Hippocampal formation (tissue), 2 donors: ENCODE measurements around the gene ATP6V1G1.
"Not testable (repeated sequence)": the region's sequence is repeated elsewhere in the genome, so short reads cannot be mapped to it uniquely, and the experiment has no call there.

Experiments
- DNase-seq, 2 donors: peaks; one replicate each; lab custom pipeline; 2025; lab: John Stamatoyannopoulos, UW

The ATP6V1G1 gene

DNA sequence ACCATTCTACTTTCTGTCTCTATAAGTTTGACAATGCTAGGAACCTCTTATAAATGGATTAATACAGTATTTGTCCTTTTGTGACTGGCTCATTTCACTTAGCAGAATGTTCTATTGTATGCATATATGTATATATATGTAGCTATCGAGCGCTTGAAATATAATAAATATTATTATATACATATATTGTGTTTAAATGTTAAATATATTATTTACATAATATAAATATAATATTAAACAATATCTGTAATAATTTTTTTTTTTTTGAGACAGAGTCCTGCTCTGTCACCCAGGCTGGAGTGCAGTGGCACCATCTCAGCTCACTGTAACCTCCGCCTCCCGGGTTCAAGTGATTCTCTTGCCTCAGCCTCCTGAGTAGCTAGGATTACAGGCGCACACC, 9.4 kb upstream of the ATP6V1G1 start:
- DNase-seq, result not testable (repeated sequence)

DNA sequence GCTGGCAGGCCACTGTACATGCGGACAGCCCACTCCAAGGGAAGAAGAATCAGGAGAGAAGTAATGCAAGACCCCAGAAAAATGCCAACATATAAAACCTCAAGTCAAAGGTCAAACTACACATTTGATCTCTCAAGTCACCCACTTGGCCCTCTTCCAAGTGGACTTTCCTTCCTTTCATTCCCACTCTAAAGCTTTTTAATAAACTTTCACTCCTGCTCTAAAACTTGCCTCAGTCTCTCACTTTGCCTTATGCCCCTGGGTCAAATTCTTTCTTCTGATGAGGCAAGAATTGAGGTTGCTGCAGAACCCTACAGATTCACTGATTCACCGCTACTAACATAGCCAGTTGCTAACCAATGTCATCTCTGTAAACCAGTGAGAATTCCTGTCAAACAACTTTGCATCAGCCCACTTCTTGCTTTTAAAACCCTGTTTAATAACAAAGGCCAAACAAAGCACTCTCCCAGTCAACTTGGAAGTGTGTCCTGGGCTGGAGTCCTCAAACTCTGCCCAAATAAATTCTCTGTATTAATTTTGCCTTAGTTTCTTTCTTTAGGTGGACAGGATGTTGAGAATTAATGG, 6.9 kb upstream of the ATP6V1G1 start:
- DNase-seq, result no peak

DNA sequence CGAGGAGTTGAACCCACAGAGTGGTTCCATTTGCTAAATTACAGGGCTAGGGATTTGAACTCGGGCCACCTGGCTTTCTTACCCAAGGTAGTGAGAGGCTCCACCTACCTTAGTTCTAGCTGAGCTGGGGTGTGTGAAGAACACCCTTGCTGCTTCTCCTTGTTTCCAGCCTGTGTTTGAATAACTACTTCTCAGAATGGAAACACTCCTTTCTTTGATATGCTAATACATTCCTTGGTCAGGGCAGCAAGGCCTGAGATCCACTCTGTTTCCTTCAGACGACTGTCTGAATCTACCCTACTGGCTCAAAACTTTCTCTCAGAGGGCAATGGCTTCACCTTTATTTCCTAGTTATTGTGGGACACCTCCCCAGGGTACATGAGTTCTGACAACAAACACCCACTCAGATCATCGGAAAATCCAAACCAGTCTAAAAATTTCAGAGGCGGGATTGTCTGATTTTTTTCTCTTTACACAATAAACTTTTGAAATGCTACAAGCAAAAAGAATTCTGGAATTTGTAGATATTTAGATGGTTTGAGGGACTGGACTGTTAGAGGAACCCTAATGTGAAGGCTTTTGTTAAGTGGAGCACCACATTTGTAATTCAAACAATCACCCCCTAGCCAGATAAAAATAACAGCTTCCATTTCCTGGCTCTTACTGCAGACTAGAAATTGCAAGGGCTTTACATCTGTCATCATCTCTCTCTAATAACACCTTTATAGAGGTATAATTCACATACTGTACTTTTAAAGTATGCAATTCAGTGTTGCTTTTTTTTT, 4.0 kb upstream of the ATP6V1G1 start:
- no peak for DNase-seq

DNA sequence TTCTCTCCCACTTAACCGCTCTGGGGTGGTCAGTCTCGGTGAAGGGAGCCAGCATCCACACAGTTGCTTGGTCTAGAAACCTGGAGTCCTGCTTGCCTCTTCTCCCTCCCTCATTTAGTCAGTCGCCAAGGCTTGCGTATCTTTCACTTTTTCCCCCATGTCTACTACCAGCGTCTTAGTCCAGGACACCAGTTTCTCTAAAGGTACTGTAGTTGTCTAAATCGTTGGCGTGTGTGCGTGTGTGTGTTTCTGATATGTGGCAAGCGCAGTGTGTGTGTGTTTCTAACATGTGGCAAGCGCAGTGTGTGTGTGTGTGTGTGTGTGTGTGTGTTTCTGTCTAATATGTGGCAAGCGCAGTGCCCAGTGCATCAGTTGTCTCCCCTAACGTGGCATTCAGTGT, 641 bp downstream of the ATP6V1G1 start:
- DNase-seq, result no peak

DNA sequence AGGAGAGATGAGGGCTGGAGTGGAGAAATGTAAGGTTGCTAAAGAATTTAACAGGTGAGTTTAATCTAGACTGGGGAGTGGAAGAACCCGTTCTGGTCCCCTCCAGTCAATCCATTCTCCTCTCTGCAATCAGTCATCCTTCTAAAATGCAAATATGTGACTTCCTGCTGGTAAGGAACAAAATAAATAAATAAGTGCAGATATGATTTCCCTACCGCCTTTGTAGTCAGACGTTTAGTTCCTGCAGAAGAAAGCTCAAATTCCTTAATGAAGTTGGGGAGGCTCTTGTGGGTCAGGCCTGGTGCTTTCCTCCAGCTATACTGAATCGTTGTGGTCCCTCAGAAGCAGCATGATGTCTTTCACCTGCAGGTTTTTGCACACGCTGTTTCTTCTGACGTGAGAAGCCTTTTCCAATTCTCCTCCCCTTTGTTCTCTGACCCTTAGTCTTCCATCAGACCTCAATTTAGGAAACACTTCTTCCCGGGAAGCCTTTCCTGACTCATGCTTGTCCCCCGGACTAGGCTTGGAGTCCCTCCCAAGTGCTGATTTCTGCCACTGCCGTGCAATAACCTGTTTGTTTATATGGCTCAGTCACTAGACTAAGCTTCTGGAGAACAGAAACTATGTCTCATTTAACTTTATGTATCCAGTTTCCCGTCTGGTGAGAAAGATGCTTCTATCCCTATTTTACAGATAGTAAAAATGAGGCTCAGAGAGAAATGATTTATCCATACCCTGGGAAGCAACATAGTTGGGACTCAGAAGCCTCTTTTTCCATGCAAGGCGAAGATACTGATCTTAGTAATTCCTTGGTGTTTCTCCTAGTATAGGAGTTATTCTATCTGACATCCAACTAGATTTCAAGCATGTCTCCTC, 1.3 kb downstream of the ATP6V1G1 start:
- no peak for DNase-seq

DNA sequence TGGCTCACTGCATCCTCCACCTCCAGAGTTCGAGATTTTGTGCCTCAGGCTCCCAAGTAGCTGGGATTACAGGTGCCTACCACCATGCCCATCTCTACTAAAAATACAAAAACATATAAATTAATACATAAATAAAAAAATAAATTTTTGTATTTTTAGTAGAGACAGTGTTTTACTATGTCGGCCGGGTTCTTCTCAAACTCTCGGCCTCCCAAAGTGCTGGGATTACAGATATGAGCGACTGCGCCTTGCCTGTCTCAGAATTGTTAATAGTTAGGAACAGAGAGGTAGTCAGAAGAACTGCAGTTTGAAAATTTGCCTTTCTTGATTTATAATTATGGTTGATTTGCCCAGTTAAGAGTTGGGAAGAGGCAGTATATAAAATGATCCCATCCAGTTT, 2.8 kb downstream of the ATP6V1G1 start:
- DNase-seq, result no peak

DNA sequence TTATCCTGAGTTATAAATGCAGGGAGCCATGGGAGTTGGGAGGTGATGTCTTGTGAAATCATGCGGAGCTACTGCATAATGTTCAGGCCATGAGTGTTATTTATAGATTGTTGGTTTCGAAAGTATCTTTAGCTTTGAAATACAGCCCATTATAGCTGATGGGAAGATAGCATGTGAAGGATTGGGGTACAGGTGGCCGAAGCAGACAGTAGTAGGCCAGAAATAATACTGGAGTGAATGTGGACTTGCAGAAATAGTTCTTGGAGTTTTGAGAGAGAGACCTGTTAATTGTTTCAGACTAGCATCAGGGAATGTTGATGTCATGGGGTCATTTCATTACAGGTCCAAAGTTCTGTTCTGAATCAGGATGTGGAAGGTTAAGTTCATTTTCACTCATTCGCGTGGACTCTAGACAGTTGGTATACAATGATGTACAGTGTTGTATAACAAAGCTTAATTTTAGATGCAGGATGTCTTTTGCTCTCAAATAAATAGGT, 3.8 kb downstream of the ATP6V1G1 start:
- no peak for DNase-seq

DNA sequence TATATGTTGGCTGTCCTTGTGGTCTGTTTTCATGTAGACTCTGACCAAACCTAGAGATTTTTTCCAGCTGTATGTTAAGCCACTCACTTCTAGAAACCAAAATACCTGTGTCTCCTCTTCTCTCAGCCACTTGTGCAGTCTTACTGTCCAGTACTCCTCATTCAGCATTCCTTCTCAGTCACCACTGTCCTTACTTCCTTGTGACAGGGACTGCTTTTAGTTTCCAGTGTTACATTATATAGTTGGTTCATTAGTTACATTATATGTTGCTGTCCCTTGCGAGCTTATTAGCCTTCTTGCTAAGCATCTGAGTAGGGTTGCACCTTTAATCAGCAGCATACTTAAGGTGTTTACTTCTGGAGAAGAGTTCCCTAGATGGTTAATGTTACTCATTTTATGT, 4.3 kb downstream of the ATP6V1G1 start:
- no peak for DNase-seq

DNA sequence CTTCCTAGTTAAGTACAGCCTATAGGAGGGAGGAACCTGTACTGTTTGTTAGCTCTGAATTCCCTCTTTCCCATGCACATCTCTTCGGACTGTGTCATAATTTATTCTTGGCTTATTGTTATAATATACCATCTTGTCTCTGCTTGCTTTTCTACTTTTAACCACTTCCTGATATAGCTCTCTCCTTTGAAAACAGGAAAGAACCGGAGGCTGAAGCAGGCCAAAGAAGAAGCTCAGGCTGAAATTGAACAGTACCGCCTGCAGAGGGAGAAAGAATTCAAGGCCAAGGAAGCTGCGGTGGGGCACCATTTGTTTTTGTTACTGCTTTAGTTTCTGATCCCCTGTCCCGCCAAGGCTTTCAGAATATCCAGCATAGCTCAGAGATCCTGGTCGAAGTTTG, 4.8 kb downstream of the ATP6V1G1 start:
- peak in 1 of 2 donors; percentile 18 for DNase-seq

DNA sequence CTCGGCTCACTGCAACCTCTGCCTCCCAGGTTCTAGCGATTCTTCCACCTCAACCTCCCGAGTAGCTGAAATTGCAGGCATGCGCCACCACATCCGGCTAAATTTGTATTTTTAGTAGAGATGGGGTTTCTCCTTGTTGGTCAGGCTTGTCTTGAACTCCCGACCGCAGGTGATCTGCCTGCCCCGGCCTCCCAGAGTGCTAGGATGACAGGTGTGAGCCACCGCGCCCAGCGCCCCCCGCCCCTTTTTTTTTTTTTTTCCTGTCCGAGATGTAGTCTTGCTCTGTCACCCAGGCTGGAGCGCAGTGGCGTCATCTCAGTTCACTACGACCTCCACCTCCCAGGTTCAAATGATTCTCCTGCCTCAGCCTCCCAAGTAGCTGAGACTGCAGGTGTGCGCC, 6.6 kb downstream of the ATP6V1G1 start:
- DNase-seq, result no peak

DNA sequence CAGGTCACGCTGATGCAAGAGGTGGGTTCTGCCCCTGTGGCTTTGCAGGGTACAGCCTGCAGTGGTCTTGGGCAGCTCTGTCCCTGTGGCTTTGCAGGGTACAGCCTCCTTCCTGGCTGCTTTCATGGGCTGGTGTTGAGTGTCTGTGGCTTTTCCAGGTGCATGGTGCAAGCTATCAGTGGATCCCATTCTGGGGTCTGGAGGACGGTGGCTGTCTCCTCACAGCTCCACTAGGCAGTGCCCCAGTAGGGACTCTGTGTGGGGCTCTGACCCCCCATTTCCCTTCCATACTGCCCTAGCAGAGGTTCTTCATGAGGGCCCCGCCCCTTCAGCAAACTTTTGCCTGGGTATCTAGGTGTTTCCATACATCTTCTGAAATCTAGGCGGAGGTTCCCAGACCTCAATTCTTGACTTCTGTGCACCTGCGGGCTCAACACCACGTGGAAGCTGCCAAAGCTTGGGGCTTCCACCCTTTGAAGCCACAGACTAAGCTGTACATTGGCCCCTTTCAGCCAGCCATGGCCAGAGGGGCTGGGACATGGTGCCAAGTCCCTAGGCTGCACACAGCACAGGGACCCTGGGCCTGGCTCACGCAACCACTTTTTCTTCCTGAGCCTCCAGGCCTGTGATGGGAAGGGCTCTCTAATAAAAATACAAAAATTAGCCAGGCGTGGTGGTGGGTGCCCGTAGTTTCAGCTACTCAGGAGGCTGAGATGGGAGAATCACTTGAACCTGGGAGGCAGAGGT, 13.1 kb downstream of the ATP6V1G1 start:
- DNase-seq, result not testable (repeated sequence)

DNA sequence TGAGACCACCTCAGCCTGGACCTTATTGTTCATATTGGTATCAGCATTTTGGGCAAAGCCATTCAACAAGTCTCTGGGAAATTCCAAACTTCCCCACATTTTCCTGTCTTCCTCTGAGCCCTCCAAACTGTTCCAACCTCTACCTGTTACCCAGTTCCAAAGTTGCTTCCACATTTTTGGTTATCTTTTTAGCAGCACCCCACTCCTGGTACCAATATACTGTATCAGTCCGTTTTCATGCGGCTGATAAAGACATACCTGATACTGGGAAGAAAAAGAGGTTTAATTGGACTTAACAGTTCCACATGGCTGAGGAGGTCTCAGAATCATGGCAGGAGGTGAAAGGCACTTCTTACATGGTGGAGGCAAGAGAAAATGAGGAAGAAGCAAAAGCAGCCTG, 14.2 kb downstream of the ATP6V1G1 start:
- not testable (repeated sequence) for DNase-seq

DNA sequence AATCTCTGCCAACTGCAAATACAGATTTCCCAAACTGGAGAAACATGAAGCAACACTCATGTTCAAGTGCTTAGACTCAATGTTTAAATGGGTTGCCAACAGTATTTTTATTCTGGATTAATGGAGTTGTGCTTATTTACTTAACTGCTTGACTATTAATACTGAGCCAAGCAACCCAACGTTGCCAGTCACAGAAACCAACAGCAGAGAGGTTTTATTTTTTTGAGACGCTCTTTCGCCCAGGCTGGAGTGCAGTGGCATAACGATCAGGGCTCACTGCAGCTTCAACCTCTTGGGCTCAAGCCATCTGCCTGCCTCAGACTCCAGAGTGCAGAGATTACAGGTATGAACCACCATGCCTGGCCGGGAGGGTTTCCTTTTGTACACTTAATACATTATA, 15.1 kb downstream of the ATP6V1G1 start:
- DNase-seq, result no peak

DNA sequence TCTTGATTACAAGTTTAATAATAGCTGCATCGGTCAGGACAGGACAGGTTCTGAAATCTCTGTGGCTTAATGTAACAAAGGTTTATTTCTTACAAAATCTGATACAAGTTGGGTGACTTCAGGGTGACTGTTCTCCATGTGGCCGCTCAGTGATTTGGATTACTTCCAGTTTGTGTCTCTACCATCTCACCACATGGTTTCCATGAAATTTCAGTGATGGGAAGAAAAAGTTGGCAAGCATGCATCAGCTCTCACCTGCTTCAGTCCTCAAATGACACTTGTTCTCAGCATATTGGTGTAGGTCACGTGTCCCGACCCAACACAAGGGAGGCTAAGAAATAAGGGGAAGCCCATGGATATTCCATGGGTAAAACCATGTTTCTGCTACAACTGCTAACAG, 15.7 kb downstream of the ATP6V1G1 start:
- DNase-seq, result no peak

DNA sequence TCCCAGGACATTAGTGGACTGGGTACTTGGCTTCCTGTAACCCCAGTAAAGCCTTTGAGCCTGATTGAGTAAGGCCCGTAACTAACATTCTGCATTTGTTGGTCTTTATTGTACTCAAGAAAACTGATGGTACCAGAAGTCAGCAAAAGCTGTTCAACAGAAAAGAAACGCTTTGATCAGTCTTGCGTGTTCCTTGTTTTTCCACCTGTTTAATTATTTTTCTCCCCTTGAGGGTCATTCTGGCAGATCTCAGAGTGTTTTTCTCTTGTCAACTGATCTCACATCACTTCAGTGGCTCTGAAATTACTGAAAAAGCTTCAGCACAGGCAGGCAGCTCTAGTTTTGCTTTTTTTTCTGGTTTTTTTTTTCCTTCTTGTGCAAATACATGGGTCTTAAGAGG, 17.4 kb downstream of the ATP6V1G1 start:
- no peak for DNase-seq

DNA sequence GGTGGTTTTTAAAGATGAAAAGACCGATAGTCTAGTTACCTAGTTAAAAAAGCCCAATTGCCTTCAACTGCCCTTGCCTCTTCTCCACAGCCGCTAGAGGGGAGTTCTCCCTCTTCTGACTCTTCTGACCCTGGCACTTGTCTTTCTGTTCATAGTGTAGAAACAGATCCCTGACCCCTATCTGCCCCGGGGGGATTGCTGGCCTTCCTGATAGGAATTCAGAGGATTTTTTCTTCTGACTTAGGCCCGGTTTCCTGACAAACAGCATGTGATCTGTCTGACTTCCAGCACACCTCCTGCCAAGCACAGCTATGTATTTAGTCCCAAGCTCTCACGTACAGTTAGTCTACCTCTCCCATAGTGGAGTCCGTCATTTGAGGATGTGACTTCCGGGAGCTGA, 18.5 kb downstream of the ATP6V1G1 start:
- DNase-seq, result no peak

DNA sequence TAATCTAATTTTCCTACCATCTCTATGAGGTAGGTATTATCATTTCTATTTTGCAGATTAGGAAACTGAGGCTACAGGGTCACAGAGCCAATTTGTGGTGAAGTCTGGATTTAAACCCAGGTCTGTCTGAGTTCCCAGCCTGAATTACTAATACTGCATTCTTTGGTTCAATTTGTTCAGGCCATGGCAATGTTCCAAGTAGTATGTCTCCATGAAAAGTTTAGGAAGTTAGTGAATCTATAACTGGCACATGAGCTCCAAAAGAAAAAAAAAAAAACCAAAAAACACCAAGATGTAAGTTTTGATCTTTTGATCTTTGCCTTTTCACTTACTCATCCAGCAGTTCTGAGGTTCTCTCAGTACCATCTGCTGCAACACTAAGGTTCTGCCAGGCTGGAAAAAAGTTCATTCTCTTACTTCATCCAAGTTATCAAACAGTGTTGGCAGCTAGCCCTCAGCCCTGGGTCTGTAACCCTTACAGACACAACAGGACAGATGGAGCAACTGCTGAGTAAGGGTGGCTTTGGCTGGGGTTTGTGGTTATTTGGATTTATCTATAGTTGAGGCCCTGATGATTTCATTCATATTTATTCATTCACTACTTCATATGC, 19.1 kb downstream of the ATP6V1G1 start:
- no peak for DNase-seq

DNA sequence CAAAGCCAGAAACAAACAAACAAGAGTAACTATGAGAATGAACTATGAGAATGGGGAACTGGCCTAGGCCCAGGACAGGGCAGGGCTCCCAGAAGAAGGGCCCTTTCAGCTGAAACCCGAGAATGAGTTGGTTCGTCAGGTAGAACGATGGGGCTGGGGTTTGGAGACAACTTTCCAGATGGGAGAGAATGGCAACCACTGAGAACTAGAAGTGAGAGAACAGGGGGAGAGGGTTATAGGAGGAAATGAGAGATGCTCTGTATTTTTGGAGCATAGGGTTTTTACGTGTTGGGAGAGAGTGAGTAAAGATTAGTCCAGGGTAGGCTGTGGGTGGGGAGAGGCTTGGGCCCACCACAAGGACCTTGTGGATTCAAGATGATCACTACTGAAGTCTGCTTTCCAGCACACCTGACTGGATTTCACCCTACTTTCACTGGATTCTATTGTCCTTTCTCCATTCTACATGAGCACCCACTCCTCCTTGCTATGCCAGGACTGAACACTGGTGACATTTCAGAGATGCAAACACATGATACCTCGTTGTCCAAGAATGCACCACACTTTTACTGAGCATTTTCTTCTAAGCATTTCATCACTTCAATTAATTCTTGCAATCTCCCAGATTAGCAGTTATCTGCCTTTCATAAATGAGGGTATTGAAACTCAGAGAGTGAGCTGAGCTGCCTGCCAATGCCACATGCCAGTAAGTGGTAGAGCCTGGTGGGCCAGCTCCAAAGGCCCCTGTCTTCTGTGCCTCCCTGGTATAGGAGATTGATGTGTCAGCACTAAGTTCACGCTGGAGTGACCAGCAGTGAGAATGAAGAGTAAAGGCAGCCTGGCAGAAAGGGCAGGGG, 20.3 kb downstream of the ATP6V1G1 start:
- DNase-seq, result no peak

DNA sequence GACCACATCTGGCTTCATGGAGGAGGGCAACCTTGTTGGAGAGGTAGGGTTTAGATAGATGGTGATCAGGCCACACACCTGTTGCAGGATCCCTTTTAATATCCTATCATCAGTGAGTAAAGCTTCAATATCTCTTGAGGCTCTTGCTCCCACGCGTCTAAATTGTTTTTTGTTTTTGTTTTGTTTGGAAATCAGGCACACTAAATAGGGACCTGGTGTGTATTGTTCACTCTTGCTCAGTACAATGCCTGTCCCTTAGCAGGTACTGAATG, 20.9 kb downstream of the ATP6V1G1 start:
- no peak for DNase-seq

DNA sequence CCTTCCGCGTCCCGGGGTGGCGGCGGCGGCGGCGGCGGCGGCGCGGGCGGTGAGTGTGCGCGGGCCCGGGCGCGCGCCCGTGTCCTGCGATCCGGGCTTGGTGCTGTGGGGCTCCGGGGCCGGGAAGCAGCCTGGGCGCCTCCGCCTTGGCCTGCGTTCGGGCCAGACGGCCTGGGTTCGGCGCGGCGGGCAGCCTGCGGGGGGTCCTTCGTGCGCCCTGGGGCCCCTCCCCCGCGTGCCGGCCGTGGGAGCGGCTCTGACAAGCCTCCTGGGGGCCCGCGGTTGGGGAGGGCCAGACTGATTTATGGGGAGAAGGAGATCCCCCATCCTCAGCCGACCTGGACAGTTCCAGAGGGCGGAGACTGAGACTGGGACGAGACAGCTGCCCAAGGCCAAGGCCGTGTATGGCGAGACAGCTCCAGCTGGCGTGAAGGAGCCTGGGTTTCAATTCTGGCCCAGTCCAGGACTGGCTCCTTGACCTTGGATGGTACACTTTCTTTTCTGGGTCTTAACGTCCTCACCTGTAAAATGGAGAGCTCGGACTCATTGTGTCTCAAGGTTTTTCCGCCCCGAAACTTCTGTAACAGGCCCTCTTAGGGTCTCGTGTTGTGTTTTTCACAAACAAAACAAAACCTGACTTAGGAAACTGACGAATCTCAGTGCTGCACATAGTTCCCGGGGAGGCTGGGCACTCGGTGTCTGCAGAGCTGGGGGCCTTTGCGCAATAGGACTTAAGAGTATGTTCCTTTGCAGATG, 24.1 kb downstream of the ATP6V1G1 start:
- DNase-seq, result peak in 1 of 2 donors; percentile 65
